Chondrocyte (in vitro differentiated cells): ENCODE results near the gene ZFP64. TPM values are rescaled to one million over a fixed set of nuclear protein-coding genes. Genes with fewer than 3 reads are reported as not detected.
A peak's percentile ranks its signal among the peaks of the same experiment; 100 is the strongest.

Experiments used
- DNase-seq: peaks from one replicate; pipeline ENCODE4 v3.0.0; 2021; ENCODE audit warnings: mixed read lengths, low spot score
- H3K27ac Mint-ChIP-seq: one replicate; pipeline ENCODE4 v1.8.0; 2021; ENCODE audit warnings: mild to moderate bottlenecking, moderate library complexity, mixed read lengths; ENCODE audit not compliant: unreplicated experiment
- H3K27me3 Mint-ChIP-seq: 2 replicates; pipeline ENCODE4 v1.8.0; 2021; ENCODE audit warnings: low read depth, mixed read lengths
- H3K36me3 Mint-ChIP-seq: 2 replicates; pipeline ENCODE4 v1.8.0; 2021; ENCODE audit warnings: low read depth, mixed read lengths
- H3K4me1 Mint-ChIP-seq: 2 replicates; pipeline ENCODE4 v1.8.0; 2021; ENCODE audit warnings: low read depth, mild to moderate bottlenecking, mixed read lengths
- H3K4me3 Mint-ChIP-seq: one replicate; pipeline ENCODE4 v1.8.0; 2021; ENCODE audit warnings: mild to moderate bottlenecking, moderate library complexity, mixed read lengths; ENCODE audit not compliant: unreplicated experiment
- H3K9me3 Mint-ChIP-seq: 2 replicates; pipeline ENCODE4 v1.8.0; 2021; ENCODE audit warnings: low read depth, mixed read lengths
- total RNA-seq: library from RNA; stranded (reverse); gene quantifications from 3 replicates; pipeline ENCODE4 v1.2.1, GENCODE V29; 2021
- TF ChIP-seq, protein P1 (sequence below): fragments of 200-600 bp; sonication (generic); IDR thresholded peaks from 2 replicates; pipeline ENCODE4 v1.5.0; 2021; ENCODE audit warnings: antibody characterized with exemption, mild to moderate bottlenecking, moderate library complexity

ZFP64 gene
- total RNA-seq, 1 donor from 2014 or later = 26.8 TPM

- no peak for DNase-seq
Observed at GRCh38 chr20:52103913-52104545, 87.5 kb downstream of the ZFP64 start.

DNA sequence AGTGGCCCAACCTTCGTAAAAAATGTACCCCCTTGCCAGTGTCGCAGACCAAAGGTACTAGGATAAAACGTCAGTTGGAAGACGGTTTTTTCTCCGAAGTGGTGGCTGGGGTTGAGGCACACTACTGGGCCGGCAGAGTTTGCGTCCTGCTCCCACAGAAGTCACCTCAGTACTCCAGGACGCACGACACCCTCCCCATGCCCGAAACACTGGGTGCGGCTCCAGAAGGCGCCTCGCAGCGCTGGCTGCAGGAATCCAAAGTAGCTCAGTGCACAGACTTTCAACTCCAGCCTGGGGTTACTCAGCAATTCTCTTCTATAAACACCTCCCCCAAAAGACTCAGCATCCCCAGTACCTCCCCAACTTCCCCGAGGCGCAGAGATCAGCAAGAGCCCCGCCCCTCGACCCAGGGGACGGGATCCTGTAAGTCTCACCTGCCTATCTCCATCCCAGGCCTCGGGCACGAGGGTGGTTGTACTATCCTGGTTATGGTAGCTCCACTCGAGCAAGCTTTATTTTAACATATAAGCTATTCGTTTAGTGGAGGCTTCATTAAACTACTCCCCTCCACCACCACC lies 88.2 kb downstream of the ZFP64 start:
- peaks cover 24% of the 10 kb centered on the region for H3K4me1 Mint-ChIP-seq
- no peaks in the 10 kb centered on the region for H3K9me3 Mint-ChIP-seq
- no peak for DNase-seq
- peak overlapping the region; percentile 82 for H3K27ac Mint-ChIP-seq
- peak overlapping the region; percentile 95 for H3K4me3 Mint-ChIP-seq
- no peaks in the 10 kb centered on the region for H3K36me3 Mint-ChIP-seq
- TF ChIP-seq, protein P1, sequence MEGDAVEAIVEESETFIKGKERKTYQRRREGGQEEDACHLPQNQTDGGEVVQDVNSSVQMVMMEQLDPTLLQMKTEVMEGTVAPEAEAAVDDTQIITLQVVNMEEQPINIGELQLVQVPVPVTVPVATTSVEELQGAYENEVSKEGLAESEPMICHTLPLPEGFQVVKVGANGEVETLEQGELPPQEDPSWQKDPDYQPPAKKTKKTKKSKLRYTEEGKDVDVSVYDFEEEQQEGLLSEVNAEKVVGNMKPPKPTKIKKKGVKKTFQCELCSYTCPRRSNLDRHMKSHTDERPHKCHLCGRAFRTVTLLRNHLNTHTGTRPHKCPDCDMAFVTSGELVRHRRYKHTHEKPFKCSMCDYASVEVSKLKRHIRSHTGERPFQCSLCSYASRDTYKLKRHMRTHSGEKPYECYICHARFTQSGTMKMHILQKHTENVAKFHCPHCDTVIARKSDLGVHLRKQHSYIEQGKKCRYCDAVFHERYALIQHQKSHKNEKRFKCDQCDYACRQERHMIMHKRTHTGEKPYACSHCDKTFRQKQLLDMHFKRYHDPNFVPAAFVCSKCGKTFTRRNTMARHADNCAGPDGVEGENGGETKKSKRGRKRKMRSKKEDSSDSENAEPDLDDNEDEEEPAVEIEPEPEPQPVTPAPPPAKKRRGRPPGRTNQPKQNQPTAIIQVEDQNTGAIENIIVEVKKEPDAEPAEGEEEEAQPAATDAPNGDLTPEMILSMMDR = no peak
- no peaks in the 10 kb centered on the region for H3K27me3 Mint-ChIP-seq

More at GRCh38 chr20:52103913-52104545, 87.5 kb downstream of the ZFP64 start:
- peak overlapping the region; percentile 82 for H3K27ac Mint-ChIP-seq
- no peaks in the 10 kb centered on the region for H3K36me3 Mint-ChIP-seq
- H3K9me3 Mint-ChIP-seq = no peaks in the 10 kb centered on the region
- TF ChIP-seq, protein P1 = no peak
- H3K4me1 Mint-ChIP-seq = peaks cover 24% of the 10 kb centered on the region
- peak overlapping the region; percentile 95 for H3K4me3 Mint-ChIP-seq
- no peaks in the 10 kb centered on the region for H3K27me3 Mint-ChIP-seq

- Mint-ChIP-seq H3K27ac (no peak overlapping the region), H3K27me3 (no peaks in the 10 kb centered on the region), H3K9me3 (no peaks in the 10 kb centered on the region)
Observed at GRCh38 chr20:52102559-52102958, 89.0 kb downstream of the ZFP64 start.

DNA sequence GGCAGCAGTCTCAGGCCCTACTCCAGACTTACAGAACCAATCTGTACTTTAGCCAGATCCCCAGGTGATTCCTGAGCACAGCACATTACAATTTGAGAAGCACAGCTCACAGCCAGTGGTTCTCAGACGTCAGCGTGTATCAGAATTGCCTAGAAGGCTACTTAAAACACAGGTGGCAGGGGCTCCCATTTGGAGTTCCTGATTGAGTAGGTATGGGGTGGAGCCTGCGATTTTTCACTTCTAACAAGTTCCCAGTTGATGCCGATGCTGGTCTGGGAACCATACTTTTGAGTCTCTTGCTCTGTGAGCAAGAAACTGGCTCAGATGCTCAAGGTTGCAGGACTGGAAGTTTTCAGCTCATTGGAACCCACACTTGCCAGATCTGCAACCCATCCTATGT lies 89.5 kb downstream of the ZFP64 start:
- peaks cover 3% of the 10 kb centered on the region for H3K36me3 Mint-ChIP-seq
- TF ChIP-seq, protein P1 = no peak
- H3K4me3 Mint-ChIP-seq = no peak overlapping the region
- peaks cover 24% of the 10 kb centered on the region for H3K4me1 Mint-ChIP-seq
- H3K27me3 Mint-ChIP-seq = no peaks in the 10 kb centered on the region
- no peak overlapping the region for H3K27ac Mint-ChIP-seq
- DNase-seq = no peak
- no peaks in the 10 kb centered on the region for H3K9me3 Mint-ChIP-seq

More at GRCh38 chr20:52102559-52102958, 89.0 kb downstream of the ZFP64 start:
- H3K4me1 Mint-ChIP-seq = peaks cover 24% of the 10 kb centered on the region
- peaks cover 2% of the 10 kb centered on the region for H3K36me3 Mint-ChIP-seq
- TF ChIP-seq, protein P1 = no peak
- no peak for DNase-seq
- no peak overlapping the region for H3K4me3 Mint-ChIP-seq
